OCI-LY3 (cell line): ENCODE data around the gene TAS2R16.

ENCODE experiments used
- EZH2phosphoT487 ChIP-seq: fragments of 200-600 bp; shearing (Covaris generic); IDR thresholded peaks from 2 replicates; pipeline ENCODE4 v1.6.1; 2018; ENCODE audit warnings: antibody characterized with exemption, mixed run types, low read depth
- TF ChIP-seq, protein P1 (sequence below): fragments of 200-600, 300-600 bp; sonication (generic); IDR thresholded peaks from 2 replicates; pipeline ENCODE4 v1.5.1; 2014; ENCODE audit warnings: antibody characterized with exemption, low read length, low read depth

GRCh38 chr7:123034106-123034505 is 38.6 kb upstream of the TAS2R16 start:
- TF ChIP-seq, protein P1, sequence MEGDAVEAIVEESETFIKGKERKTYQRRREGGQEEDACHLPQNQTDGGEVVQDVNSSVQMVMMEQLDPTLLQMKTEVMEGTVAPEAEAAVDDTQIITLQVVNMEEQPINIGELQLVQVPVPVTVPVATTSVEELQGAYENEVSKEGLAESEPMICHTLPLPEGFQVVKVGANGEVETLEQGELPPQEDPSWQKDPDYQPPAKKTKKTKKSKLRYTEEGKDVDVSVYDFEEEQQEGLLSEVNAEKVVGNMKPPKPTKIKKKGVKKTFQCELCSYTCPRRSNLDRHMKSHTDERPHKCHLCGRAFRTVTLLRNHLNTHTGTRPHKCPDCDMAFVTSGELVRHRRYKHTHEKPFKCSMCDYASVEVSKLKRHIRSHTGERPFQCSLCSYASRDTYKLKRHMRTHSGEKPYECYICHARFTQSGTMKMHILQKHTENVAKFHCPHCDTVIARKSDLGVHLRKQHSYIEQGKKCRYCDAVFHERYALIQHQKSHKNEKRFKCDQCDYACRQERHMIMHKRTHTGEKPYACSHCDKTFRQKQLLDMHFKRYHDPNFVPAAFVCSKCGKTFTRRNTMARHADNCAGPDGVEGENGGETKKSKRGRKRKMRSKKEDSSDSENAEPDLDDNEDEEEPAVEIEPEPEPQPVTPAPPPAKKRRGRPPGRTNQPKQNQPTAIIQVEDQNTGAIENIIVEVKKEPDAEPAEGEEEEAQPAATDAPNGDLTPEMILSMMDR: no peak
- no peak for TF ChIP-seq EZH2phosphoT487
